Duodenal mucosa (tissue), 2 donors: Measurements from ENCODE around the gene ZNF512.
"Not testable (repeated sequence)": the region's sequence is repeated elsewhere in the genome, so short reads cannot be mapped to it uniquely, and the experiment has no call there.

Source experiments
- H3K27ac ChIP-seq: one replicate; pipeline ENCODE4 v1.7.0; 2013; ENCODE audit warnings: low read depth, low read length
- H3K27me3 ChIP-seq, 2 donors: one replicate each; pipeline ENCODE4 v1.7.0; 2013; ENCODE audit warnings: low read length in 2 of 2, control low read depth in 1 of 2; ENCODE audit not compliant: insufficient read depth in 2 of 2, control insufficient read depth in 1 of 2
- H3K36me3 ChIP-seq, 2 donors: one replicate each; pipeline ENCODE4 v1.7.0; 2013; ENCODE audit warnings: low read length in 2 of 2, control low read depth in 1 of 2; ENCODE audit not compliant: insufficient read depth in 2 of 2, control insufficient read depth in 1 of 2
- H3K4me1 ChIP-seq, 2 donors: one replicate each; pipeline ENCODE4 v1.7.0; 2013; ENCODE audit warnings: low read length in 2 of 2, control low read depth in 1 of 2; ENCODE audit not compliant: insufficient read depth in 2 of 2, control insufficient read depth in 1 of 2
- H3K4me3 ChIP-seq, 2 donors: one replicate each; pipeline ENCODE4 v1.7.0; 2013; ENCODE audit warnings: low read length in 2 of 2, low read depth in 1 of 2
- H3K9ac ChIP-seq, 2 donors: one replicate each; pipeline ENCODE4 v1.7.0; 2013; ENCODE audit warnings: low read length in 2 of 2, low read depth in 1 of 2
- H3K9me3 ChIP-seq, 2 donors: one replicate each; pipeline ENCODE4 v1.7.0; 2013; ENCODE audit warnings: low read length in 2 of 2, control low read depth in 1 of 2; ENCODE audit not compliant: control insufficient read depth in 1 of 2

Gene ZNF512

DNA sequence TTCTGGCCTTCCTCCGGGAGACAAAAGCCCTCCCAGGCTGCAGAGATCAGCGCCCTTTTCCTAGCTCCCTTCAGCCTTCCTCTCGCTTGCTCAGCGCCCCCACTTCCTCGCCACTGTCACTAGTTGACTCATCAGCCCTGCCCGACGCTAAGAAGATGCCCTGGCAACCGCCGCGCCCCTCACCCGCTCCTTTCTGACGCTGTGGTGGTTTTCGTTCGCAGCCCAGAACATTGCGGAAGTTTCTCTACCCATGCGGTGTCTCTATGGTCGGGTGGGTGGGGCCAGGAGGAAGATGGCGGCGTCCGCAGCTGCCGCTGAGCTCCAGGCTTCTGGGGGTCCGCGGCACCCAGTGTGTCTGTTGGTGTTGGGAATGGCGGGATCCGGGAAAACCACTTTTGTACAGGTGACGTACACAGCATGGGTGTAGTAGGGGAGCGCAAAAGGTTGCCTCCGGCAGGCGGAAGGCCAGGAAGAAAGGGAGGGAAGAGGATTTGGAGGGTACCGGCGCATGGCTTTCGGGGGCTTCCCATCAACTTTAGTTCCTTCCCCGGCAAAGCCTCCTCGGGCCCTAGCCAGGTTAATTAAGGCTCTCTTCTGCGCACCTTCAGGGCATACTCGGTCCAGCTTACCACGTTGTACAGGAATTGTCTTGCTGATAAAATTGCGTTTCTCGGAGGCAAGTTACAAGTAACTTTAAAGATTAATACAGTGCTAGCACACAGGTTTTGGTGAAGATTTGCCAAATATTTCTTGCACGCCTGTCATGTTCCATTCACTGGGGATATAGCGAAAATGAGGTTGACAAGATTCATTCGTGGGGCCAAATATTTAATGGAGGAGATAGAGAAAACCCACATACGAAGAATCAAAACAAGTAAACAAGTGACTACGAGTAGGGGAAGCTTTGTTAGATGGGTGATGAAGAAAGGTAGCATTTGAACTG is 46.2 kb downstream of the ZNF512 start, which contains the start of the genes CCDC121 and GPN1:
TSS of gene CCDC121 (minus strand) at position 246 of the 943 bp plus-strand sequence. CDS start 1,213 bp downstream, outside the sequence.
TSS of gene GPN1 (plus strand) at position 284 of the 943 bp plus-strand sequence. CDS start at position 293, 9 bp downstream.
- Histone ChIP-seq H3K9ac (peak within 1 kb of the TSS; percentile 94 to 99), H3K27ac (no peak within 1 kb of the TSS), H3K27me3 (no peaks in the 10 kb centered on the region), H3K4me3 (peak within 1 kb of the TSS; percentile 92 to 93), H3K4me1 (peaks cover 13 to 14% of the 10 kb centered on the region in 2 donors), H3K9me3 (no peaks in the 10 kb centered on the region), H3K36me3 (peaks cover 5 to 31% of the 10 kb centered on the region in 2 donors)

DNA sequence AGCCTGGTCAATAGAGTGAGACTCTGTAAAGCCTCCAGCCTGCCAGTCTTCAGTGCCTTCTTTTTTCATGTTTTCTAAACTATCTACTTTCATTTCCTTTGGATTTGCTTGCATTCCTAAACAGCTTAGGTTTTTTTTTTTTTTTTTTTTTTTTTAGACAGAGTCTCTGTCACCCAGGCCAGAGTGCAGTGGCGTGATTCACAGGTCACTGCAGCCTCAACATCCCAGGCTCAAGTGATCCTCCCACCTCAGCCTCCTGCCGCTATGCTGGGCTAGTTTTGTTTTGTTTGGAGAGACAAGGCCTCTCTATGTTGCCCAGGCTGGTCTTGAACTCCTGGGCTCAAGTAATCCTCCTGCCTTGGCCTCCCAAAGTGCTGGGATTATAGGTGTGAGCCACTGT is 47.4 kb downstream of the ZNF512 start:
- H3K4me1 ChIP-seq: peaks cover 13 to 14% of the 10 kb centered on the region in 2 donors
- H3K36me3 ChIP-seq: peaks cover 13 to 42% of the 10 kb centered on the region in 2 donors
- not testable (repeated sequence) for H3K27me3 ChIP-seq, H3K27ac ChIP-seq, H3K9ac ChIP-seq, H3K9me3 ChIP-seq, H3K4me3 ChIP-seq

GRCh38 chr2:27634291-27634690 is 51.4 kb downstream of the ZNF512 start:
- Histone ChIP-seq H3K27ac (no peak overlapping the region), H3K4me1 (peaks cover 7% of the 10 kb centered on the region in 2 donors), H3K4me3 (no peak overlapping the region), H3K9me3 (no peaks in the 10 kb centered on the region), H3K9ac (no peak overlapping the region), H3K27me3 (no peaks in the 10 kb centered on the region), H3K36me3 (peaks cover 24 to 76% of the 10 kb centered on the region in 2 donors)

GRCh38 chr2:27636766-27637165 is 53.9 kb downstream of the ZNF512 start:
- Histone ChIP-seq H3K4me1 (no peaks in the 10 kb centered on the region), H3K4me3 (no peak overlapping the region), H3K9me3 (no peaks in the 10 kb centered on the region), H3K9ac (no peak overlapping the region), H3K27me3 (no peaks in the 10 kb centered on the region), H3K27ac (no peak overlapping the region), H3K36me3 (peaks cover 32 to 83% of the 10 kb centered on the region in 2 donors)

- Histone ChIP-seq H3K27ac (no peak overlapping the region), H3K9me3 (no peaks in the 10 kb centered on the region), H3K36me3 (peaks cover 32 to 78% of the 10 kb centered on the region in 2 donors), H3K27me3 (no peaks in the 10 kb centered on the region), H3K4me1 (no peaks in the 10 kb centered on the region), H3K4me3 (no peak overlapping the region), H3K9ac (no peak overlapping the region)
These were observed 55.3 kb downstream of the ZNF512 start for GRCh38 chr2:27638037-27638637.

- Histone ChIP-seq H3K27me3 (no peaks in the 10 kb centered on the region), H3K4me1 (no peaks in the 10 kb centered on the region), H3K36me3 (peaks cover 32 to 79% of the 10 kb centered on the region in 2 donors), H3K27ac (no peak overlapping the region), H3K9ac (no peak overlapping the region), H3K4me3 (no peak overlapping the region), H3K9me3 (no peaks in the 10 kb centered on the region)
These were observed 55.9 kb downstream of the ZNF512 start for GRCh38 chr2:27638709-27639108.

DNA sequence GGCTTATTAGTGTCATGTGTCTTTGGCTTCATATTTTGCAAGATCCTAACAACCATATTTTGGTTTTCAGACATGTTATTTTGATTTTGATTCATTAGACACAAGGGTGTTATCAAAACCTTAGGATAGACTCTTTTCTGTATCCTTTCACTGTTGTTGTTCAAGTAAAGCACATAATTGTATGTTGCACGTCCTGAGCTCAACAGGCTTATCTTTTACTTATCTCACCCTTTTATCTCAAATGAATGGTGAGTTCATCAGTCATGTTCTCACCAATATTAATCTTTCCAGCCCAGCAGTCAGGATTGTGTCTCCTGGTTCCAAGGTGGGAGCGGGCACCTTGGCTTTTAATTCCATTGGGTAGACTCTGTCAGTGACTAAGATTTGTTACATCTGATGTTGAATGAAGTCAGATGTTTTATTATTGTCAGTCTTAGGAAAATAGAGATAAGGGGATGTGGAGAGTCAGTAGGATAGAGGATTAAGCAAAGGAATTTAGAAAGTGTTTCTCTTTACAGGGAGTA is 57.9 kb downstream of the ZNF512 start:
- no peak overlapping the region for H3K9ac ChIP-seq
- H3K27ac ChIP-seq: no peak overlapping the region
- peaks cover 26 to 68% of the 10 kb centered on the region in 2 donors for H3K36me3 ChIP-seq
- H3K9me3 ChIP-seq: no peaks in the 10 kb centered on the region
- H3K4me3 ChIP-seq: no peak overlapping the region
- no peaks in the 10 kb centered on the region for H3K27me3 ChIP-seq
- no peaks in the 10 kb centered on the region for H3K4me1 ChIP-seq

- H3K4me3 ChIP-seq: no peak overlapping the region
- no peaks in the 10 kb centered on the region for H3K27me3 ChIP-seq
- no peaks in the 10 kb centered on the region for H3K9me3 ChIP-seq
- no peak overlapping the region for H3K9ac ChIP-seq
- no peak overlapping the region for H3K27ac ChIP-seq
- peaks cover 23 to 66% of the 10 kb centered on the region in 2 donors for H3K36me3 ChIP-seq
- H3K4me1 ChIP-seq: no peaks in the 10 kb centered on the region
These were observed 62.4 kb downstream of the ZNF512 start for GRCh38 chr2:27645197-27645596.

GRCh38 chr2:27647289-27647688 is 64.4 kb downstream of the ZNF512 start:
- H3K9me3 ChIP-seq: no peaks in the 10 kb centered on the region
- H3K27me3 ChIP-seq: no peaks in the 10 kb centered on the region
- no peak overlapping the region for H3K27ac ChIP-seq
- no peak overlapping the region for H3K9ac ChIP-seq
- H3K4me3 ChIP-seq: no peak overlapping the region
- no peaks in the 10 kb centered on the region for H3K4me1 ChIP-seq
- peaks cover 26 to 66% of the 10 kb centered on the region in 2 donors for H3K36me3 ChIP-seq

- H3K4me1 ChIP-seq: no peaks in the 10 kb centered on the region
These were observed 64.9 kb downstream of the ZNF512 start for GRCh38 chr2:27647737-27648136.

More at GRCh38 chr2:27647737-27648136, 64.9 kb downstream of the ZNF512 start:
- Histone ChIP-seq H3K36me3 (peaks cover 29 to 67% of the 10 kb centered on the region in 2 donors), H3K9ac (no peak overlapping the region), H3K9me3 (no peaks in the 10 kb centered on the region), H3K27me3 (no peaks in the 10 kb centered on the region), H3K27ac (no peak overlapping the region), H3K4me3 (no peak overlapping the region)
